Chondrocyte (in vitro differentiated cells): ENCODE data around the gene VPS8. TPM values are rescaled to one million over a fixed set of nuclear protein-coding genes. Genes with fewer than 3 reads are reported as not detected.

Experiments used
- DNase-seq: peaks from one replicate; pipeline ENCODE4 v3.0.0; 2021; ENCODE audit warnings: mixed read lengths, low spot score
- H3K27ac Mint-ChIP-seq: one replicate; pipeline ENCODE4 v1.8.0; 2021; ENCODE audit warnings: mild to moderate bottlenecking, moderate library complexity, mixed read lengths; ENCODE audit not compliant: unreplicated experiment
- H3K27me3 Mint-ChIP-seq: 2 replicates; pipeline ENCODE4 v1.8.0; 2021; ENCODE audit warnings: low read depth, mixed read lengths
- H3K36me3 Mint-ChIP-seq: 2 replicates; pipeline ENCODE4 v1.8.0; 2021; ENCODE audit warnings: low read depth, mixed read lengths
- H3K4me1 Mint-ChIP-seq: 2 replicates; pipeline ENCODE4 v1.8.0; 2021; ENCODE audit warnings: low read depth, mild to moderate bottlenecking, mixed read lengths
- H3K4me3 Mint-ChIP-seq: one replicate; pipeline ENCODE4 v1.8.0; 2021; ENCODE audit warnings: mild to moderate bottlenecking, moderate library complexity, mixed read lengths; ENCODE audit not compliant: unreplicated experiment
- H3K9me3 Mint-ChIP-seq: 2 replicates; pipeline ENCODE4 v1.8.0; 2021; ENCODE audit warnings: low read depth, mixed read lengths
- total RNA-seq: library from RNA; stranded (reverse); gene quantifications from 3 replicates; pipeline ENCODE4 v1.2.1, GENCODE V29; 2021
- TF ChIP-seq, protein P1 (sequence below): fragments of 200-600 bp; sonication (generic); IDR thresholded peaks from 2 replicates; pipeline ENCODE4 v1.5.0; 2021; ENCODE audit warnings: antibody characterized with exemption, mild to moderate bottlenecking, moderate library complexity

The VPS8 gene
- total RNA-seq, 1 donor from 2014 or later, result 53.7 TPM

DNA sequence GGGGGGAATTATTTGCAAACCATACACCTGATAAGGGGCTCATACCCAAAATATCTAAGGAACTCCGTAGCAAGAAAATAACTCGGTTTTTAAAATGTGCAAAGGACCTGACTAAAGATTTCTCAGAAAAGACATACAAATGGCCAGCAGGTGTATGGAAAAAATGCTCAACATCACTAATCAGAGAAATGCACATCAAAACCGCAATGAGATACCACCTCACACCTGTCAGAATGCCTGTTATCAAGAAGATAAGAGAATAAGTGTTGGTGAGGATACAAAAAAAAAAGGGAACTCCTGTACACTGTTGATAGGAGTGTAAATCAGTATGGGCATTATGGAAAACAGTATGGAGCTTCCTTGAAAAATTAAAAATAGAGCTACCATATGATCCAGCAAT lies 251.5 kb downstream of the VPS8 start:
- Mint-ChIP-seq H3K4me3 (no peak overlapping the region), H3K9me3 (peaks cover 14% of the 10 kb centered on the region), H3K4me1 (no peaks in the 10 kb centered on the region), H3K36me3 (peaks cover 3% of the 10 kb centered on the region), H3K27ac (no peak overlapping the region), H3K27me3 (no peaks in the 10 kb centered on the region)
- TF ChIP-seq, protein P1, sequence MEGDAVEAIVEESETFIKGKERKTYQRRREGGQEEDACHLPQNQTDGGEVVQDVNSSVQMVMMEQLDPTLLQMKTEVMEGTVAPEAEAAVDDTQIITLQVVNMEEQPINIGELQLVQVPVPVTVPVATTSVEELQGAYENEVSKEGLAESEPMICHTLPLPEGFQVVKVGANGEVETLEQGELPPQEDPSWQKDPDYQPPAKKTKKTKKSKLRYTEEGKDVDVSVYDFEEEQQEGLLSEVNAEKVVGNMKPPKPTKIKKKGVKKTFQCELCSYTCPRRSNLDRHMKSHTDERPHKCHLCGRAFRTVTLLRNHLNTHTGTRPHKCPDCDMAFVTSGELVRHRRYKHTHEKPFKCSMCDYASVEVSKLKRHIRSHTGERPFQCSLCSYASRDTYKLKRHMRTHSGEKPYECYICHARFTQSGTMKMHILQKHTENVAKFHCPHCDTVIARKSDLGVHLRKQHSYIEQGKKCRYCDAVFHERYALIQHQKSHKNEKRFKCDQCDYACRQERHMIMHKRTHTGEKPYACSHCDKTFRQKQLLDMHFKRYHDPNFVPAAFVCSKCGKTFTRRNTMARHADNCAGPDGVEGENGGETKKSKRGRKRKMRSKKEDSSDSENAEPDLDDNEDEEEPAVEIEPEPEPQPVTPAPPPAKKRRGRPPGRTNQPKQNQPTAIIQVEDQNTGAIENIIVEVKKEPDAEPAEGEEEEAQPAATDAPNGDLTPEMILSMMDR, result no peak
- DNase-seq, result no peak

DNA sequence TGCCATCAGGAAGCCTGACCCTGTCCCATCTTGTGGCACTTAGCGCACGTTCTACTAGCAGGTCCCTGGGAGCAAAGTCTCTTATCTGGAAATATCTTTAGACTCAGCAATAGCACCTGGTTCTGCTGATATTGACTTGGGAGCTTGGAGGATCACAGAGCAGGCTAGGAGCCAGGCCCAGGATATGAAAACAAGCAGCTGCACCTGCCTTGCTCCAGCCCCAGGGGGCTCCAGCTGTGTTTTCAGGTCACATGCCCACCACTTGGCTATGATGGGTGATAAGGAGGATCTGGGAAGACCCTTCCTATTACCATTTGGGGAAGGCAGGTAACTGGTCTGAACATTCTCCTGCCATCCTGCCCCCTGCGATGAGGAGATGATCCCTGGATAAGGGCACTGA lies 253.1 kb downstream of the VPS8 start:
- no peak overlapping the region for H3K4me3 Mint-ChIP-seq
- TF ChIP-seq, protein P1, result no peak
- peaks cover 3% of the 10 kb centered on the region for H3K36me3 Mint-ChIP-seq
- H3K4me1 Mint-ChIP-seq, result no peaks in the 10 kb centered on the region
- H3K27me3 Mint-ChIP-seq, result no peaks in the 10 kb centered on the region
- no peak overlapping the region for H3K27ac Mint-ChIP-seq
- H3K9me3 Mint-ChIP-seq, result peaks cover 7% of the 10 kb centered on the region
- DNase-seq, result no peak

DNA sequence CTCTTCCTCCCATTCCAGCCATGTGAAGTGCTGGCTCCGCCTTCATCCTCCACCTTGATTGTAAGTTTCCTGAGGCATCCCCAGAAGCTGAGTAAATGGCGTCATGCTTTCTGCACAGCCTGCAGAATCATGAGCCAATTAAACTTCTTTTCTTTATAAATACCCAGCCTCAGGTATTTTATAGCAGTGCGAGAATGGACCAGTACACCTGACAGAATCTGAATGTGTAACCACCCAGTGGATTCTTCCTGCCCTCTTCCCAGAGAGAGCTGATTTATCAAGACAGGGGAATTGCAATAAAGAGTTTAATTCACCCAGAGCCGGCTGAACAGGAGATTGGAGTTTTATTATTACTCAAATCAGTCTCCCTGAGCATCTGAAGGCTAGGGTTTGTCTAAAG lies 254.3 kb downstream of the VPS8 start:
- Mint-ChIP-seq H3K36me3 (no peaks in the 10 kb centered on the region), H3K4me1 (peaks cover 6% of the 10 kb centered on the region), H3K27ac (no peak overlapping the region), H3K4me3 (no peak overlapping the region), H3K9me3 (peaks cover 3% of the 10 kb centered on the region), H3K27me3 (no peaks in the 10 kb centered on the region)
- TF ChIP-seq, protein P1, result no peak
- no peak for DNase-seq

DNA sequence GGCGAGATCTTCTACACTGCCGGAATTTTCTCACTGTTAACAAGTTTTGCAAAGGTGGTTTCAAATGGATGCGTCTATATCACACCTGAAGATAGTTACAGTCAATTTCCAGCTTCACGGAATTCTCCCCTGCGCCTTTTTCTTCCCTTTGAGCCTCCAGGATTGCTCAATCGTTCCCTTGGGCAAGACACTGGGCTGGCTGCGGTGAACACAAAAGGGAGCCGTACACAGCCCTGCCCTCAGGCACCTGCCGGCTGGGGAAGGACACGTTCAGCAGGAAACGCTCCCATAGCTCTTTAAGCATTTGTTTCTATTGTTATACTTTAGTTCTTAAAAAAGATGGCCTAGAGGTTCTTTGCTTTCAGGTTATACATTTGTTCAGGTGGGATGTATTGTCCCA lies 255.2 kb downstream of the VPS8 start:
- H3K4me3 Mint-ChIP-seq, result no peak overlapping the region
- no peaks in the 10 kb centered on the region for H3K27me3 Mint-ChIP-seq
- DNase-seq, result no peak
- no peaks in the 10 kb centered on the region for H3K36me3 Mint-ChIP-seq
- TF ChIP-seq, protein P1, result no peak
- H3K4me1 Mint-ChIP-seq, result peaks cover 6% of the 10 kb centered on the region
- no peaks in the 10 kb centered on the region for H3K9me3 Mint-ChIP-seq
- no peak overlapping the region for H3K27ac Mint-ChIP-seq

DNA sequence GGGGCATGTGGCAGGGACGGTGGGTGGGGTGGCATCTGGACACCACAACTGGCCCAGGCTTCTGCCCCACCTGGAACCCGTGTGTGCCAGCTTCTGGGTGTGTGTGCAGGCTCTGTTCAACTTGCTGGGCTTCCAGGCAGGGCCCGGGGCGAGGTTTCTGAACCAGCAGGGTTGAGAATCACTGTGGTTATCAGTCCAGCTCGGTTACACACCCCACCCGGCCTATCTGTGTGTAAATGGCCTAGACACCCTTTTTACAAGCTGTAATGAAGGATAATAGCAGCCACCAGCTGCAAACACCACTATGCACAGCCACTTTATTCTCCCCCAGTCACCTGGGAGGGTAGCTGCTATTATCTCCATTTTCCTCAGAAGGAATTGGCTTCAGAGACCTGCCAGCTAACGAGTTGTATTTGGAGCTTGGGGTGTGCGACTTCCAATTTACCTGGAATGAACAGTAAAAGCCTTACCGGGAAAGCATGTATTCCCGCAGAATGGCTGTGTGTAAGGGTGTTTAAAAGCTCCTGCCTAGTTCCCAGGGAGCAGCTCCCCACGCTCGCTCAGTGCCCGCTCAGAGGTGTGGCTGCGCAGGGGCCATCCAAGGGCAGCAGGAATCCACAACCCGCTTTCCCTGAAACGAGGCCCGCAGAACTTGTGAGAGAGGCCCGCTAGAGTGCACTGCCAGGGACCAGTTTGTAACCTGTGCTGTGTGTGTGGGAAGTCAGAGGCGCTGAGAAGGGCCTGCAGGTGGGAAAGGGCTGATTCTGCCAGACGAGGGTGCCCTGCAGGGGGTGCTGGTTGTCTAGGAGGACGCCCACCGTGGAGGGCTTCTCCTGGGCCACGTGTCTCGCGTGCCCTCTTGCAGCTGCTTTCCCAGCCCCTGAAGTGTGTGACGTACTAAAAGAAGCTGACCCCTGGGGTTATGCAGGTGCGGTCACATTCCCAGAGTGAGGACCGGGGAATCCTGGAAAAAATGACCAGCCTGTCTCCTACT lies 257.4 kb downstream of the VPS8 start:
- Mint-ChIP-seq H3K9me3 (no peaks in the 10 kb centered on the region), H3K4me3 (no peak overlapping the region), H3K4me1 (peaks cover 6% of the 10 kb centered on the region), H3K27ac (no peak overlapping the region), H3K27me3 (no peaks in the 10 kb centered on the region), H3K36me3 (no peaks in the 10 kb centered on the region)
- no peak for DNase-seq
- TF ChIP-seq, protein P1, result peak; percentile 38
